ENCODE data around the gene SEPTIN2.
"Not testable (repeated sequence)": the region's sequence is repeated elsewhere in the genome, so short reads cannot be mapped to it uniquely, and the experiment has no call there.

Gene SEPTIN2

DNA sequence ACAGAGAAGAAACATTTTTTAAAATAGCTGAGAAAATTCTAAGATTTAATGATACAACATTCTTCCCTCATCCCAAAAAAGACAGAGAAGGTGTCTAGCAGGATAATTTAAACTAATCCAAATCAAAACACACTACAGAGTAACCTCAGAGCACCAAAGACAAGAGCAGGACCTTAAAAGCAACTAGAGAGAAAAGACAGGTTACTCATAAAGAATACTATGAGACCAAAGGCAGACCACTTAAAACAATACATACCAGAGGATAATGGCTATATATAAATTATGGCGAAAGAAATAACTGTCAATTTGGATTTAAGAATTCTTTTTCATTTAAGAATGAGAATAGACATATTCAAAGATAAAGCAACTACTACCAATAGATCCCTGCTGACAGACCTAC lies 40.2 kb upstream of the SEPTIN2 start:
- H3K27ac Mint-ChIP-seq (ENCODE audit: low read depth) = peak overlapping the region; percentile 16
- H3K4me3 Mint-ChIP-seq = no peak overlapping the region
- H3K27me3 Mint-ChIP-seq = no peaks in the 10 kb centered on the region

DNA sequence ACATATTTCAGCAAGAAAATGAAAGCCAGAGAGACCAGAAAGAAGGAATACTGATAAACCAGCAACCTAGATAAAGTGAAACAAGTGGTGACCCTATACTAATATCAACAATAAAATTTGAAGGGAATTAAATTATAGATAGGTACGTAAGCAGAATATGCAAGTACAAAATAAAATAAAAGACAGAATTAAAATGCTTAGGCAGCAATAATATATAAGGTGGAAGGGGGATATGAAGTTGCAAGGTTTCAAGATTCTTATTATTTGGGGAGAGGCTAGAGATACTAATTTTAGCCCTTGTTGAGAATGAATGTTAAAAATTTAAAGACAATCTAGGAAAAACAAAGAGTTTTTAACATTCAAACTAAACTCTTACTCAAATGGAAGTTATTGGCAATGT lies 39.8 kb upstream of the SEPTIN2 start:
- H3K27ac Mint-ChIP-seq (ENCODE audit: low read depth) = peak overlapping the region; percentile 16

More for the DNA sequence above, 40.2 kb upstream of the SEPTIN2 start:
- H3K36me3 Mint-ChIP-seq (ENCODE audit: insufficient read depth) = peaks cover 4% of the 10 kb centered on the region
- ATAC-seq (replicated peaks; ENCODE audit: extremely low read depth, poor library complexity, severe bottlenecking) = no peak
- DNase-seq (ENCODE audit: low spot score in 2 of 2) = no peak
- peaks cover 47% of the 10 kb centered on the region for H3K4me1 Mint-ChIP-seq
- H3K9me3 Mint-ChIP-seq = no peaks in the 10 kb centered on the region

GRCh38 chr2:241278306-241278705 lies 37.4 kb upstream of the SEPTIN2 start:
- not testable (repeated sequence) for H3K27me3 Mint-ChIP-seq; H3K36me3 Mint-ChIP-seq (ENCODE audit: insufficient read depth); H3K9me3 Mint-ChIP-seq; H3K4me3 Mint-ChIP-seq; ATAC-seq (replicated peaks; ENCODE audit: extremely low read depth, poor library complexity, severe bottlenecking); H3K27ac Mint-ChIP-seq (ENCODE audit: low read depth); DNase-seq (ENCODE audit: low spot score in 2 of 2)
- peaks cover 40% of the 10 kb centered on the region for H3K4me1 Mint-ChIP-seq

More for the DNA sequence above, 39.8 kb upstream of the SEPTIN2 start:
- peaks cover 43% of the 10 kb centered on the region for H3K4me1 Mint-ChIP-seq
- H3K27me3 Mint-ChIP-seq = no peaks in the 10 kb centered on the region
- H3K4me3 Mint-ChIP-seq = no peak overlapping the region
- peaks cover 5% of the 10 kb centered on the region for H3K36me3 Mint-ChIP-seq (ENCODE audit: insufficient read depth)
- no peaks in the 10 kb centered on the region for H3K9me3 Mint-ChIP-seq
- ATAC-seq (replicated peaks; ENCODE audit: extremely low read depth, poor library complexity, severe bottlenecking) (no peak), DNase-seq (ENCODE audit: low spot score in 2 of 2) (no peak)

DNA sequence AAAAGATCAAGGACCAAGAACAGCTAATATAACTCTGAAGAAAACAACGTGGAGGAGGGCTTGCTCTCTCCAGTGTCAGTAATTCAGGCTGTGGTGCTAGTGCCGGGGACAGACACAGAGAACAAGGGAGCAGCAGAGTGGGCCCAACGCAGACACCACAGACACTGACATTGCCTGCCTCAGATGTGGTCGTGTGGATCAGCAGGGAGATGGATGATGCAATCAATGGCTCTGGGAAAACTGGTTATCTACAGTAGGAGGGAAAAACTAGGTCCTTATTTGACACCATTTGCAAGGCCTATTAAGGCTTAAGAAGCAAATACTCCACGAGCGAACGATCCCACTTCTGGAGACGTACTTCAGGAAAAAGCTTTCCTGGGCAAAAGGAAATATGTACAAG lies 36.3 kb upstream of the SEPTIN2 start:
- Mint-ChIP-seq H3K4me1 (peaks cover 38% of the 10 kb centered on the region), H3K27me3 (no peaks in the 10 kb centered on the region), H3K27ac (ENCODE audit: low read depth) (no peak overlapping the region), H3K9me3 (no peaks in the 10 kb centered on the region), H3K36me3 (ENCODE audit: insufficient read depth) (peaks cover 3% of the 10 kb centered on the region), H3K4me3 (no peak overlapping the region)
- DNase-seq (ENCODE audit: low spot score in 2 of 2) (no peak), ATAC-seq (replicated peaks; ENCODE audit: extremely low read depth, poor library complexity, severe bottlenecking) (no peak)

DNA sequence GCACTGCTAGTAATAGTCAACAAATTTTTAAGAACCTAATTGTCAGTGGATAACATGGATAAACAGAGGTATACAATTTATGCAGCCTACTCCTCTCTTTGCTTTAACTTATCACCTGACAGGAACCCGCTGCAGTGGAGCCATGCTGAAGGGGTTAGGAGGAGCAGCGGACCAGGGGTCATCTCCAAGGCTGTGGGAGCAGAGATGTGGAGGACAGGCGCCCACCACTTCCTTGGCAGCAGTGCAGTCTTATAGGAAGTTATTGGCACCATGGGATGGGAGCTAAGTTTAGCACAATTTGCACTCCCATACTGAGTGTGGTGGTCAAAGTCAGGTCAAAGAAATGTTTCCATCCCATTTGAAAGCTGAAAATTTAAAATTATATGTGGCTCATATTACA lies 35.9 kb upstream of the SEPTIN2 start:
- DNase-seq (ENCODE audit: low spot score in 2 of 2) = no peak
- H3K27ac Mint-ChIP-seq (ENCODE audit: low read depth) = no peak overlapping the region
- H3K9me3 Mint-ChIP-seq = no peaks in the 10 kb centered on the region
- peaks cover 35% of the 10 kb centered on the region for H3K4me1 Mint-ChIP-seq
- no peaks in the 10 kb centered on the region for H3K27me3 Mint-ChIP-seq
- H3K4me3 Mint-ChIP-seq = no peak overlapping the region
- peaks cover 3% of the 10 kb centered on the region for H3K36me3 Mint-ChIP-seq (ENCODE audit: insufficient read depth)
- no peak for ATAC-seq (replicated peaks; ENCODE audit: extremely low read depth, poor library complexity, severe bottlenecking)

DNA sequence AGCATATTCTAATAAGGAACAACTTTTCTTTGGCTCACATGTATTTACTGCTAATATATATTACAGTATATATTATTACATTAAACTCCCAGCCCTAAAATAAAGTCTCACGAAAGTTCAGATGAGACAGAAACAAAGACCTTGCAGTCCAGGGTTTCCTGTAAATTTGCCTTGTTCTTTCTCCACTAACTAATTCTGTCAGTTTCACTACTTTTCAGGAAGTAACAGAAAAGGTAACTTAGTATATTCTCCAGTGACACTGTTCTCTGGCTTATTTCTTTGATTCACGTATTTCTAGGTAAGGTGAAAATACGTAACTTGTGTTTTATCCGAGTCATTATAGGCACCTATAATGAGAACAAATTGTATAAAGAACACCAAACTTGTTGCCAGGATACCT lies 35.4 kb upstream of the SEPTIN2 start:
- ATAC-seq (replicated peaks; ENCODE audit: extremely low read depth, poor library complexity, severe bottlenecking) = no peak
- Mint-ChIP-seq H3K27ac (ENCODE audit: low read depth) (no peak overlapping the region), H3K27me3 (no peaks in the 10 kb centered on the region), H3K4me3 (no peak overlapping the region), H3K9me3 (no peaks in the 10 kb centered on the region), H3K36me3 (ENCODE audit: insufficient read depth) (peaks cover 3% of the 10 kb centered on the region), H3K4me1 (peaks cover 30% of the 10 kb centered on the region)
- no peak for DNase-seq (ENCODE audit: low spot score in 2 of 2)

DNA sequence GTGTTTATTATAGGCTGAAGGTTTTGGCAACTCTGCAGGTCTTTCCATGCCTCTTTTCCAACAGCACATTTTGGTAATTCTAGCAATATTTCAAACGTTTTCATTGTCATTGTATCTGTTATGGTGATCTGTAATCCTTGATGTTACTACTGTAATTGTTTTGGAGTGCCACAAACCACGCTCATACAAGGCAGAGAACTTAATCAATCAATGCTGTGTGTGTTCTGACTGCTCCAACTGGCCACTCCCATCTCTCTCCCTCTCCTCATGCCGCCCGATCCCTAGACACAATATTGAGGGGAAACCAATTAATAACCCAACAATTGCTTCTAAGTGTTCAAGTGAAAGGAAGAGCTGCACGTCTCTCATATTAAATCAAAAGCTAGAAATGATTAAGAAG lies 33.2 kb upstream of the SEPTIN2 start:
- Mint-ChIP-seq H3K4me1 (peaks cover 28% of the 10 kb centered on the region), H3K36me3 (ENCODE audit: insufficient read depth) (peaks cover 6% of the 10 kb centered on the region), H3K9me3 (no peaks in the 10 kb centered on the region), H3K27me3 (no peaks in the 10 kb centered on the region), H3K27ac (ENCODE audit: low read depth) (no peak overlapping the region), H3K4me3 (no peak overlapping the region)
- ATAC-seq (replicated peaks; ENCODE audit: extremely low read depth, poor library complexity, severe bottlenecking) (no peak), DNase-seq (ENCODE audit: low spot score in 2 of 2) (no peak)

DNA sequence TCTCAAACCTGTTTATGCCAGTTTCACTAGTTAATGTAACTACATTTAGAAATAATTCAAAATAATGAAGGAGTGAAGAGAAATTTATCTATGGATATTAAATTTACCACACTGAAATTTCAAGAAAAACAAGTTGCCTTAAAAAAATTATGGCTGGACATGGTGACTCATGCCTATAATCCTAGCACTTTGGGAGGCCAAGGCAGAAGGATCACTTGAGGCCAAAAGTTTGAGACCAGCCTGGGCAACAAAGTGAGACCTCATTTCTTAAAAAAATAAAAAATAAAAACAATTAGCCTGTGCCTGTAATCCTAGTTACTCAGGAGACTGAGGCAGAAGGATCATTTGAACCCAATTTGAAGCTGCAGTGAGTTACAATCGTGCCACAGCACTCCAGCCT lies 30.1 kb upstream of the SEPTIN2 start:
- H3K27ac Mint-ChIP-seq (ENCODE audit: low read depth) = no peak overlapping the region
- no peaks in the 10 kb centered on the region for H3K9me3 Mint-ChIP-seq

DNA sequence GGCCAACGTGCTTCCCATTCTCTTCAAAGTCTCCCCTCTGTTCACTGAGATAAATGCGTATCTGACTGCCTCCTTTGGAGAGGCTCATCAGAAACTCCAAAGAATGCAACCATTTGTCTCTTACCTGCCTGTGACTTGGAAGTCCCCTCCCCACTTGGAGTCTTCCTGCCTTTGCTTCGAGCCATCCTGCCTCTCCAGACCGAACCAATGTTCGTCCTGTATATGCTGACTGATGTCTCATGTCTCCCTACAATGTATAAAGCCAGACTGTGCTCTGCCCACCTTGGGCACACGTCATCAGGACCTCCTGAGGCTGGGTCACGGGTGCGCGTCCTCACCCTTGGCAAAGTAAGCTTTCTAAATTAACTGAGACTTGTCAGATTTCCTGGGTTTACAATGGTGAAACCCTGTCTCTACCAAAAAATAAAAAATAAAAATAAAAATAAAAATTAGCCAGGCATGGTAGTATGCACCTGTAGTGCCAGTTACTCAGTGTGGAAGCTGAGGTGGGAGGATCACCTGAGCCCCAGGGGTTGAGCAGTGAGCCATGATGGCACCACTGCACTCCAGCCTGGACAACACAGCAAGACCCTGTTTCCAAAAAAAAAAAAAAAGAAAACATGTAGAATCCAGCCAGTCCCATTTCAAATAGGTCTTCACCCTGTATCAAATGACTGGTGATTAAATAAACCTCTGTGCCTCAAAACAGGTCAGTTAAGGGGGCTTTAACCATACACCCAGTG lies 29.2 kb upstream of the SEPTIN2 start:
- Mint-ChIP-seq H3K9me3 (no peaks in the 10 kb centered on the region), H3K4me3 (no peak overlapping the region), H3K27ac (ENCODE audit: low read depth) (no peak overlapping the region), H3K4me1 (peaks cover 48% of the 10 kb centered on the region), H3K36me3 (ENCODE audit: insufficient read depth) (peaks cover 6% of the 10 kb centered on the region), H3K27me3 (no peaks in the 10 kb centered on the region)
- ATAC-seq (replicated peaks; ENCODE audit: extremely low read depth, poor library complexity, severe bottlenecking) (no peak), DNase-seq (ENCODE audit: low spot score in 2 of 2) (no peak)

More for the DNA sequence above, 30.1 kb upstream of the SEPTIN2 start:
- Mint-ChIP-seq H3K4me3 (no peak overlapping the region), H3K4me1 (peaks cover 39% of the 10 kb centered on the region), H3K27me3 (no peaks in the 10 kb centered on the region), H3K36me3 (ENCODE audit: insufficient read depth) (peaks cover 8% of the 10 kb centered on the region)
- ATAC-seq (replicated peaks; ENCODE audit: extremely low read depth, poor library complexity, severe bottlenecking) (no peak), DNase-seq (ENCODE audit: low spot score in 2 of 2) (no peak)

- Mint-ChIP-seq H3K36me3 (ENCODE audit: insufficient read depth) (peaks cover 8% of the 10 kb centered on the region), H3K27ac (ENCODE audit: low read depth) (peak overlapping the region; percentile 38), H3K4me3 (no peak overlapping the region), H3K4me1 (peaks cover 49% of the 10 kb centered on the region), H3K9me3 (no peaks in the 10 kb centered on the region), H3K27me3 (no peaks in the 10 kb centered on the region)
- ATAC-seq (replicated peaks; ENCODE audit: extremely low read depth, poor library complexity, severe bottlenecking) (no peak), DNase-seq (ENCODE audit: low spot score in 2 of 2) (no peak)
Measured at GRCh38 chr2:241288324-241288888, 27.3 kb upstream of the SEPTIN2 start.

DNA sequence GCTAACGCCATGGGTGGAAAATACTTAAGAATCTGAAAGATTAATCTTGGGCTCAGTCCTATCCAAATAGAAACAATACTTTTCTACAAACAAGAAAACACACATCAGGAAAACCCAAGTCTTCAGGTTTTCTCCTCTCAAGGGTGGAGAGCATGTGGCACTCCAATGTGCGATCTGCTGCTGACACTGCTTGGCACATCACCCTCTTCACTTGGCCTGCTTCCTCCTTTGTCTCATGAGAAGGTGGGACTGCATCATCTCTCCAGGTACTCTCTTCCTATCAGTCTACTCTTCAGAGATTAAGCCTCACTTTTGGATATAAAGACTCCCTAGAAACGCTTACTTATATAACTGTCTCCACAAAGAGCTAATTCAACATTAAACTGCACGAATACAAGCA lies 26.7 kb upstream of the SEPTIN2 start:
- DNase-seq (ENCODE audit: low spot score in 2 of 2) = no peak
- H3K36me3 Mint-ChIP-seq (ENCODE audit: insufficient read depth) = peaks cover 8% of the 10 kb centered on the region
- no peak overlapping the region for H3K4me3 Mint-ChIP-seq
- peak overlapping the region; percentile 38 for H3K27ac Mint-ChIP-seq (ENCODE audit: low read depth)
- H3K4me1 Mint-ChIP-seq = peaks cover 45% of the 10 kb centered on the region
- ATAC-seq (replicated peaks; ENCODE audit: extremely low read depth, poor library complexity, severe bottlenecking) = no peak
- H3K27me3 Mint-ChIP-seq = no peaks in the 10 kb centered on the region
- H3K9me3 Mint-ChIP-seq = no peaks in the 10 kb centered on the region

DNA sequence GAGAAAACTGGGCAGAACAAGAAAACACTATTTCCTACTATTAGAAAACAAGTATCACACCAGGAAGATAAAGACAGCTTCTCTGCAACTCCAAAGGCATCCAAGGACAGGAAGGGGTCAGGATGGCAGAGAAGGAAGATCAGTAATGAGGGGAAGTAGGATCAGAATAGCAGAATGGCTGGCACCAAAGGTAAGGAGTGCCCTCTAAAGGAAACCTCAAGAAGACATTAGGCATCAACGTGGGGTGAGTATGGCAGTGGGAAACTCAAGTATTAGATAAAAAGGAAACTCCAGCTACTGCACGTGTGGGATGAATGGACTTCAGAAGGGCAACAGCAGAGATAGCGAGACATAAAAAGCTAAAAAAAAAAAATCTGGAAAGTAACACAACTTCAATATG lies 26.1 kb upstream of the SEPTIN2 start:
- DNase-seq (ENCODE audit: low spot score in 2 of 2) = no peak

DNA sequence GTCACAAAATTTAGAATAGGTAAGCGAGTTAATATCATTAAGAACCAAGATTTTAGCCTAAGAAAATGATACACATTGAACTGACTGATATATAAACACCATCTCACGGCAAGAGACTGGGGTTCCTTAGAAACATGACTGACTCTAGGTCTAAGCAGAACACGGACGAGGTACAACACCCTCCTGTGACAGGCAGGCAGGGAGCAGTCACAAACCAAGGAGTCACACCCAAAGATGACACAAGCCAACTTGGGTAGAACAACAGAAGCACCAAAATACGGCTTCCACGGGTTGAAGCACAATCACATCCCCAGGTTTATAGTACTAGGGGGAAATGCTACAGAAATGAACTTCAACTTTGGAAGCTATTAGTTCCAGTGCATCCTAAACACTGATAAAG lies 24.6 kb upstream of the SEPTIN2 start:
- Mint-ChIP-seq H3K27me3 (no peaks in the 10 kb centered on the region), H3K36me3 (ENCODE audit: insufficient read depth) (peaks cover 6% of the 10 kb centered on the region), H3K4me1 (peaks cover 40% of the 10 kb centered on the region), H3K27ac (ENCODE audit: low read depth) (no peak overlapping the region), H3K4me3 (no peak overlapping the region), H3K9me3 (no peaks in the 10 kb centered on the region)
- DNase-seq (ENCODE audit: low spot score in 2 of 2) = no peak
- ATAC-seq (replicated peaks; ENCODE audit: extremely low read depth, poor library complexity, severe bottlenecking) = no peak

More for the DNA sequence above, 26.1 kb upstream of the SEPTIN2 start:
- ATAC-seq (replicated peaks; ENCODE audit: extremely low read depth, poor library complexity, severe bottlenecking) = no peak
- Mint-ChIP-seq H3K36me3 (ENCODE audit: insufficient read depth) (peaks cover 8% of the 10 kb centered on the region), H3K9me3 (no peaks in the 10 kb centered on the region), H3K27ac (ENCODE audit: low read depth) (no peak overlapping the region), H3K27me3 (no peaks in the 10 kb centered on the region), H3K4me3 (no peak overlapping the region), H3K4me1 (peaks cover 40% of the 10 kb centered on the region)
